Measurements from ENCODE around the gene DNAJC5.
"Not testable (repeated sequence)": the region's sequence is repeated elsewhere in the genome, so short reads cannot be mapped to it uniquely, and the experiment has no call there.

The DNAJC5 gene, protein sequence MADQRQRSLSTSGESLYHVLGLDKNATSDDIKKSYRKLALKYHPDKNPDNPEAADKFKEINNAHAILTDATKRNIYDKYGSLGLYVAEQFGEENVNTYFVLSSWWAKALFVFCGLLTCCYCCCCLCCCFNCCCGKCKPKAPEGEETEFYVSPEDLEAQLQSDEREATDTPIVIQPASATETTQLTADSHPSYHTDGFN

DNA sequence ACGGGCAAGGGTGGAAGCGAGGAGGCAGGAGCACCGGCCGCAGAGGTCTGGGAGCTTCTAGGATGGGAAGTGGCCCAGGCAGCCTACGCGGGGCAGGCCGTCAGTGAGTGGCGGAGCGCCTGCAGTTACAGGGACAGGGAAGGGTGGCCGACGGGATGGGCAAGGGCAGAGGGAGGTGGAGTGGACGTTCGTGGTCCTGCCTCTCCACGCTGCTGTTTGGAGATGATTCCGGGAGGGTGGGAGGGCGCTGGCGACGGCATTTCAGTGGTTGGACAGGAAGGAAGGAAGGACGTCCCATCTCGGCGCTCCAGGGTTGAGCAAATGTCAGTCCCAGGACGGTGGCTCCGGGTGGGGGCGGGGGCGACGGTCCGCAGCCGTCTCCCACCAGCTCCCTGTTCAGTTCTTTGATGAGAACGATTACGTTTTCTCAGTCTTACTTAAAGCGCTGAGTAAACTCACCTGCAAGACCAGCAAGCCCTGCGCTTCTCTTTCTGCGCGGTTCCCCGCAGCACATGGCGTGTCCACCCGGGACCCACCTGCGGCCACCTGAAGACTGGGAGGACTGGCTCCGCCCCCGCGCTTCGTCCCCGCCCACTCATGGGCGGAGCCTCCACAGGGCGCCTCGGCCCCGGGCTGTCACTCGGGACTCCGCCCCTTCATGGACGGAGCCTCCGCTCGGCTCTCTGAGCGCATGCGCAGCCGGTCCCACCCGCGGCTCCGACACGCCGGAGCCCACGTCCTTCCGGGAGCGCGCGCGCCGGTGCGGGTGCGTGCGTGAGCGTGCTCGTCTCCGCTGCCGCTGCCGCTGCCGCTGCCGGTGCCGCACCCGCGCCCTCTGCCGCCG is at the start of gene DNAJC5:
Gene DNAJC5 (plus strand): TSS at position 769 of the 844 bp plus-strand sequence. CDS start 33,220 bp downstream, outside the sequence.
- DNase-seq = peak; percentile 89

DNA sequence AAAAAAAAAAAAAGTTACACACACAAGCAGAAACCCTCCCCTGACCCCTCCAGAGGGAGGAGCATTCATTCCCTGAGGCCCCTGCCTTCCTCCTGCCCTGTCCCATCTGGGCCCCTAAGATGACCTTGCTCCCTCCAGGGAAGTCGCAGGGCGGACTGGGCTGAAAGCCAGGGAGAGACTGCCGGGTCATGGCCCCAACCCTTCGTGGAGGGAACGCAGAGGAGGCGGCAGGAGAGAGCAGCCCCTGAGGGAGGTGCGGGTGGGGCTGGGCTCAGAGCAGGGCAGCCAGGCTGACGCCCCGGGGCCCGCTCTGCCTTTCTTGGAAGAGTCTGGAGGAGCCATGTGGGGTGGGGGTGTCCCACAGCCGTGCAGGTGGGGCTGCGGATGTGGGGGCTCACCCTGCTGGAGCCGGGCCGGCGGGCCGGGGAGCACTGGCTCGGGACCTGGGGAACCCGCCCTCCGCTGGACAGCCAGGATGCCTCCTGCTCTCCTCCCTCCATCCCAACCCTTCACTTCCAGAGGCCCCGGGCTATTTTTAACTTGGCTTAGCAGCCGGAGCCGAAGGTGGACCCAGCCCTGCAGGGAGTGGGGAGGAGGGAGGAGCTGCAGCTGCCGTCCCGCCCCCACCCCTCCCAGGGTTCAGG is 48.7 kb upstream of the DNAJC5 start:
- DNase-seq = no peak

DNA sequence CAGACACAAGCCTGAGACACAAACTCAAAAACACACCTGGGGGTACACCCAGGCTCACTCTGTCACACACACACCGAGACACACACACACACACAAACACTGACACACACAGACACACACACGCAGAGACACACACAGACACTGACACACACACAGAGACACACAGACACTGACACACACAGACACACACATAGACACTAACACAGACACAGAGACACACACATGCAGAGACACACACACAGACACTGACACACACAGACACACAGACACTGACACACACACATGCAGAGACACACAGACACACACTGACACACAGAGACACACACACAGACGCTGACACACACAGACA is 48.1 kb upstream of the DNAJC5 start:
- DNase-seq = no peak

DNA sequence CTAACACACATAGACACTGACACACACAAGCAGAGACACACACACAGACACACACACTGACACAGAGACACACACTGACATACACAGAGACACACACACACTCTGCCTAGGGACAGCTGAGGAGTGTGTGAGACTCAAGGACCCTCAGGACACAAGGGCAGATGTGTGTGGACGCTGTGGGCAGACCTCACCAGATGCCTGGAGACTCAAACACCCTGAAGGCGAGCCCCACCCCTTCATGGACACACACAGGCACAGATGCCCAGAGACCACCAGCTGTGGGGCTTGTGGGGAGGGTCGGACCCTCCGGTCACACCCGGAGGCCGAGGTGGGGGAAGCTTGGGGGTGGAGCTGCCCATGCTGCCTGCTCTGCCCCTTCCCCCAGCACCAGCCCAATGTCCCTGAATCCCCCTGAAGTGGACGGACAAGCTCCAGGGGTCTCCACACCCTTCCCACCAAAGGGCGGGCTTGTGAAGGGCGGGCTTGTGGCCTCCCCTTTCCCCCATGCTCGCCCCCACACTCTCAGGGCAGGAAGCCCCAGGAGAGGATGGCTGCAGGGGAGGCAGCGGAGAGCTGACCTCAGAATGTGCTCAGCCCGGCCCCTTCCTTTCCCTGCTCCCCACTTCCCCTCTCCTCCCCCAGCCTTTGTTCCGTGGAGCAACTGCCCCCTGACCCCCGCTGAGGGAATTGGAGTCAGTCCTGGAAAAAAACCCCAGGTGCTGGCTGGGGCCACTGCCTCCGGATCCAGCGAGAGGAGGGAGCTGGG is 47.5 kb upstream of the DNAJC5 start:
- DNase-seq = no peak

DNA sequence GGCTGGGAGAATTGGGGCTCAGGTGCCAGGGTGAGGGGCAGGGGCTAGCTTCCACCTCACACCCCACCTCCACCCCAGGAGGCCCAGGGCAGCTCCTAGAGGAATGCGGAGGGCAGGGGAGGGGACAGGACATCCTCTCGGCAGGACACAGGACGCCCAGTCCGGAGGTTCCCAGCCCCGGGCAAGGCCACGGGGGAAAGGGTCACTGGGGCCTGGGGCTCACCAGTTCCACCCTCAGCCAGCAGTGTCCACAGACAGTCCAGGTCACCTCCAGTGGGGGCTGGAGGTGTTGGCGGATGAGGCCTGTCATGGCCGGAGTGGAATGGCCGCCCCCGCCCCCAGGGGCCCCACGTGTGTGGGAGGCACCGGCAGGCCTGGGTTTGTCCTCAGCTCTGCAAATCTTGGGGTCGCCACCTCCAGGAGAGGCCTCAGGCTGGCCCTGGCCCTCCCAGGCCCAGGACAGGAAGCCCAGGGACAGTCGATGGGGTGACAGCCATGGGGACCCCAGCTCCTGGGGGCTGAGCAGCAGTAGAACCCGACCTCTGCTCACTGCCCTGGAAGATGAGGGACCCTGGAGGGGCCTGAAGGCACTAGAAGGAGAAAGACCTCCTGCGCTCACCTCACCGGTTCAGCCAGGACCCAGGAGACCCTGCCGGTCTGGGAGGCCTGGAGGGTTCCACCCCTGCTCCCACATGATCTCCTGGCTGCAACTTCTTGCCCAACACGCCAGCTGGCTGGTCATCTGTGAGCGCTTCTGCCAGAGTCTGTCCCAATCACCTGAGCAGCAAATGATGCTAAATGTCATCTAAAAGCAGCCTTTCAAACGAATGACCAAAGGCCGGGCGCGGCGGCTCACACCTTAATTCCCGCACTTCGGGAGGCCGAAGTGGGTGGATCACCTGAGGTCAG is 46.7 kb upstream of the DNAJC5 start:
- no peak for DNase-seq

DNA sequence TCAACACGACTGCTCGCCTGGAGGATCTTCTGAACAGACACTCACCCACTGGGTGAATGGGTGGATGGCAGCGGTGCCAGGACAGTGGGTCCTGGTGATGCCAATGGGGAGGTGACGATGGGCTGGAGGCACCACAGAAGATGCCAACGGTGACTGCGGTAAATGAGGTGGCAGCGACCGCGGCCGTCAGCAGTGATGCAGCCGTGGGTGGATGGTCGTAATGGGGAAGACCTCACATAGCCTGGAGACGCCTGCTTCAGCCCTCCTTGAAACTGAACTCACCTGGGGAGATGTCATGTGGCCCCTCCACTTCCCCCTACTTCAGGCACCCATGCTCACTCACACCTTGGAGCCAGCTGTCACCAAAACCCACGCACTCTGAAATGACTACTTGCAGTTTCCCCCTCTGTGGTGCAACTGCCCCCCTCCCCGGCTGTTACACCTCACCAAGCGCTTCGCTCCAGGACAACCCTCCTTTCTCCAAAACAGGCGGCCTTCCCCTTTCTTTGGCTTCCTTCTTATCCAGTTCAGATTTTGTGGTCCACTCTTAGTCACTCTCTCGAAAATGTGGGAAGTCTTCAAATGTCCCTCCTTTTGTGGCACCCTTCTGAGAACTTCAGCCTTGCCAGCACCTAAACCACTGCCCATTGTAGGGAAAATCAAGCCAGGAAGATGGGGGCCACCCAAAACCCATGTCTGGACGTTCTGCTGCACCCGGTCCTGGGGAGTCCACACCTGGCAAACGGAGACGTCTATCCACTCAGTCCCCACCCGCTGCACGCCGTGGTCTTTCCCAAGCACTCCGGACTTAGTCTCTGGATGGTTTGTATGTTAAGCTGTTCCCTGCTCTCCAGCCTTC is 44.0 kb upstream of the DNAJC5 start:
- DNase-seq = no peak

DNA sequence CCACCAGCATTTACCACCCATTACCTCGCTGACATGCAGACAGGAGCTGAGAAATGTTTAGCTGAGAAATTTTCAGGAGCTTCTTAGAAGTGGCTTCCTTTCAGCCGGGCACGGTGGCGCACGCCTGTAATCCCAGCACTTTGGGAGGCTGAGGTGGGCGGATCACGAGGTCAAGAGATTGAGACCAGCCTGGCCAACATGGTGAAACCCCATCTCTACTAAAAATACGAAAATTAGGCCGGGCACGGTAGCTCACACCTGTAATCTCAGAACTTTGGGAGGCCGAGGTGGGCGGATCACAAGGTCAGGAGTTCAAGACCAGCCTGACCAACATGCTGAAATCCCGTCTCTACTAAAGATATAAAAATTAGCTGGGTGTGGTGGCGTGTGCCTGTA is 43.4 kb upstream of the DNAJC5 start:
- DNase-seq = not testable (repeated sequence)

DNA sequence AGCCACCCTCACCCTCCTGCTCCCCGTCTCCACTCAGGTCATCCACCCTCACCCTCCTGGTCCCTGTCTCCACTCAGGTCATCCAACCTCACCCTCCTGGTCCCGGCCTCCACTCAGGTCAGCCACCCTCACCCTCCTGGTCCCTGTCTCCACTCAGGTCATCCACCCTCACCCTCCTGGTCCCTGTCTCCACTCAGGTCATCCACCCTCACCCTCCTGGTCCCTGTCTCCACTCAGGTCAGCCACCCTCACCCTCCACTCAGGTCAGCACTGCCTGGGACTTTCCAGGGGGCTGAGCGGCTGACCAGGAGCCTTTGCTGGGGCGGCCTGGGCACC is 41.2 kb upstream of the DNAJC5 start:
- not testable (repeated sequence) for DNase-seq

DNA sequence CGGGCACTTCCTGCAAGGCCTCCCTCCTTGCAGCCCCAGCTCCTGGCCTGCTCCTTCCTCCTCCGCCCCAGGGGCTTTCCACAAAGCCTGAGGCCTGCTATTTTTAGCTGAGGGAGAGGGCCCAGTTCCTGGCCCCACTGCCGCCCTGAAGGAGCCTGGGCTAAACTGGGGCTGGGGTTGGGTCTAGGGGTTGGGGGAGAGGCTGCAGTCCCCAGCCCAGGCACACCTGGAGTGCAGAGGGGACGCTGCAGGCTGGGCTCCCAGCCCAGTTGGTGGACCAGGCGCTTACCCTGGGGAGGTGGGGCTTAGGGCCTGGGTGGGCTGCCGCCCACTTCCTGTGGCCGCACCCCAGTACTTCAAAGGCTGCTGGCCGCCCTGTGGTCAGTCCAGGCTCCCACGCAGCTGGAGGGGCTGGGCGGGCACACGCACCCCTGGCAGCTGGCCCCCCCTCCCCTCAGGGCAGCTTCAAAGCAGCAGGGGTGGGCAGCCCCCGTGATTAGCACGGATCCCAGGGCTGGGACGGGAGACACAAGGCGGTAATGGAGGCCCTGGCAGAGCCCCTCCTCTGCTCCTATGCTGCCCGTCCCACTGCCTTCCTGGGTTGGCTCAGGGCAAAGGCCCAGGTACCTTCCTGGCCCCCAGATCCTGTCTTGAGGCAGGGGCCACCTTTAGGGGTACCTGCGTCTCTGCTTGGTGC is 40.7 kb upstream of the DNAJC5 start:
- no peak for DNase-seq

DNA sequence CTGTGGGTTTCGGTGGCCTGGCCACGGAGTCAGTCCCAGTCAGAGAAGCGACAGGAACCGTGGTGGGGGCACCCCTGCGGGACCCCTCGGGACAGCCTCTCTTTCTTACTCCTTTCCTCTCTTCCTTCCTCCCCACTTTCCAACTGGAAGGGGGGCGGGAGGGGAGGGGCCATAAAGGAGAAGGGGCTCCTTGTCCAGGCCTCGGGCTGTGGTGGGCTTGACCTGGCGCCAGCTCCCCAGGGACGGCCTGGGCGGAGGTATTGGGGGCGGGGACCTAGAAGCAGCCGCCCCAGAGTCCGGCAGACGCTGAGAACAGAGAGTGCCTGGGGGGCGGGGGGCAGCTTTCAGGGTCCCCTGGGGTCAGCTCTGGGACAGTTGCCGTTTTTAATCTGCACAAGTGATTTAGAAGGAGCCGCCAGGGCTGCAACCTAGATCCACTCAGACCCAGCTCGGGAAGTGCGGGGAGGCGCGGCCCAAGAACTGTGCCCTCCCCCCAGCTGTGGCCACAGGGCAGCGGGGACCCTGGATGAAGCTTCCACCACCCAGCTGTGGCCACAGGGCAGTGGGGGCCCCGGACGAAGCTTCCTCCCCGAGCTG is 40.1 kb upstream of the DNAJC5 start:
- no peak for DNase-seq

DNA sequence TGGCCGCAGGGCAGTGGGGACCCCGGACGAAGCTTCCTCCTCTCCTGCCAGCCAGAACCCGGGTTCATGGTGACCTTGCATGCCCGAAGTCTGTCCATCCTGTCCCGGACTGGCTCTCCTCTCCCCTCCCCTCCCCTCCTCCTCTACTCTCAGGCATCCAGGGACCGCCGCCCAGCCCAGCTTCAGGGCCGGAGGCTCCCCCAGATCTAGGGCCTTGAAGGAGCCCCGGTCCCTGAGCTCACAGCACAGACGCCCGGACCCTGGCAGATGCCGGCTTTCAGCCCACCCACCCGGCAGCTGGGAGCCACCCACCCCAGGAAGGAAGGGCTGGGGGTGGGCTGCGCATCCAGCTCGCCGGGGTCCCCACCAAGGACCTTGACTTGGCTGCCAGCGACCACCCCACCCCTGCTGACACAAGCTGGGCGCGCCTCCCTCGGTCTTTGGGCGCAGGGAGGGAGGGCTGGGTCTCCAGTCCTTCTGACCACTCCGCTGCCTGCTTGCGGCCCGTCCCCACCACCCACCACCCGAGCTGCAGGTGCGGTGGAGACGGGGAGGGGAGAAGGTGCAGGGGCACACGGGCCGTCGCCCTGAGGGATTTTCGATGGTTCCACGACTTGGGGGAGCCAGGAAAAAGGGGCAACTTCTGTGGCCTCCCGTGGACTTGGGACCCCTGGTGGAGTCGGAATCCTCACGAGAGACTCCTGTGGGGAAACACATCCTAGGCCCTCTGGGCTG is 39.4 kb upstream of the DNAJC5 start:
- DNase-seq = no peak

DNA sequence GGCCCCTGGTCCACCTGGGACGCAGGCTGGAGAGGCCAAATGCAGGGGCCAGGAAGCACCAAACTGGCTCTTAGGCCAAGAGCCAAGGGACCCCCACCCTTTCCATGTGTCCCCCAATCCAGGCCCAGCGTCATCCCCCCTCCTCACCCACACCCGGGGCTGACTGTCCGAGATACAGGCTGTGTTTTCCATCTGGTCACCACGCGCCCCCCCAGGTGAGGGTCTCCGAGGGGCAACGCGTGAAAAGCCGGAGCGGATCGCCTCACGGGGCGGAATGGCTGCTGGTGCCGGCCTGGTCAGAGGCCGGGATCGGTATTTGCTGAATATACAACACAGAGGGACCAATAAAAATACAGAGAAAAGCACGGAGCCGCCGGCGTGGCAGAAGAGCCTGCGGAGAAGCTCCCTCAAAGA is 38.8 kb upstream of the DNAJC5 start:
- DNase-seq = no peak

DNA sequence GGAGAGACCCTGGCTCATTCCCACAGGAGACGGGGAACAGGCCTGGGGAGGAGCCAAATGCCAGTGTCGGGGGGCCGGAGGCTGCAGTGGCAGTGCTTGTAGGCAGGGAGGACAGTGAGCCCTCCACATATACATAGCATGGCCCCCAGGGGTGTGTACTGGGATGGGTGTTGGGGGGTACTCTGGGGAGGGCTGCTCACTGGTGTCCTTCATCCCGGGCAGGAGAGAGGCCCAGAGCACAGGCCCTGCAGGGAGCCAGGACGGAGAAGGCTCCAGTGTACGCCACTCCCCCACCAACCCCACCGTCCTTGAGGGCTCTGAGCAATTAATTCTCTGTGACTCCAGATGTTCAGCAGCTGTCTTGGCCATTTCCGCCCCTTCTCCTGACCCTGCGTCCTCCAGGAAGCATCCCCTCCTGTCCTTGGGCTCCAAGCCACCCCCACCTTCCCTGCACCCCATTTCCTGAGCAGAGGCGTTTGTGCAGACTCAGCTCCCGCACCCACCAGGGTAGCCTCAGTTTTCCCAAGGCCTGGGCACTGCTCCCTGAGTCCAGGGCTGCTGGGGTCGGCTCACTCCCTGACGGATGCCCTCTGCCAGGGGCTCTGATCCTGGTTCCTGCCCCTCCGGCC is 37.0 kb upstream of the DNAJC5 start:
- DNase-seq = no peak

DNA sequence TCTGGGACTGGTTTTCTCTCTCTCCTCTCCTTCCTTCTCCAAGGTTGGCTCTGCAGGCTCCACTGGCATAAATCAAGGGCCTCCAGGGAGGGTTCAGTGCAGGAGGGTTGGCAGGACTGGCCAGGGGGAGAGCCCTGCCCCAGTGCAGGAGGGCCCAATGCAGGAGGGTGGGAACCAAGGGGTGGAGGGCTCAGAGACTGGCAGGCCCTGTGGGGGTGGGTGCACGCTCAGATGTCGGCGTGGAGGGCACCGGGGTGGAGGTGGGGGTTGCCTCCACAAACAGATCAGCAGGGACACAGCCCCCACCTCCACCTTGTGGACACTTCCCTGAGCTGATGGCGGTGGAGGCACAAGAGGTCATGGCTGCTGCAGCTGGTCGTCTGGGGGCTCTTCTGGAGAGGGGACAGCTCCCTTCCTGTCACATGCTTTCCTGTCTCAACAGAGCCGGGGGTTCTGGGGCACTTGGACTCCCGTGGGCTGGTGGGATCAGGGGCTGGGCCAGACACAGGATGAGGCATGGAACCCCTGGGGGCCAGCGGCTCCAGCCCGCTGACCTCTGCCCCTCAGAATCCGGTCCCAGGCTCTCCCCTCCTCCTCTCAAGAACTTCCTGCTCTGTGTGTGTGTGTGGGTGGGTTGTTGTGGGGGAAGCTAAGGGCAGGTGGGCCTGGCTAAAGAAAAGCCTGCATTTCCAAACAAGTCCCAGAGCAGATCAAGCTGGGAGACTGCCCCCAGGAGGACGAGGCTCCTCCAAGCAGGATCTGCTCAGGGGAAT is 36.3 kb upstream of the DNAJC5 start:
- no peak for DNase-seq

DNA sequence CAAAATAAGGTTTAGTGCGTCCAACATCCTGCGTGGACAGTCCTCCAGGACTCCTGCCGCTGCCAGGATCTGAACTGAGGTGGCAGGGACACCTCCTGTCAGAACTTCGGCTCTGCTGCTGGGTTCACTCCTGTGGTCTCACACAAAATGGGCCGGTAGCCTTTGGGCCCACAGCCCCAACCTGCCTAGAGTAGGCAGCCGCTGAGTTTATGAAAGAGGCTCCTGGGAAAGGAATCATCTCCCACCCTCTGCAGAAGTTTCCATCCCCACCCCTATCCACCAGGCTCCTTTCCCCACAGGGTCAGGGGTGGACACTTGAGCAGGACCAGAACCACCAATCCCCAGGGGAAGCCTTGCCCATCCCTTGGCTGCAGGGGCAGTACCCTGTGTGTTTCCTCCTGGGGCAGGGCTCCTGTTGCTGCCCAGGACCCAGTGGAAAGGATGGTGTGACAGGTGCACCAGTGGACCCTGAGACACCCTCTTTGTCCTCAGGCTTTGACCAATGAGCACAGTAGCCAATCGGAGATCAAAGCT is 35.7 kb upstream of the DNAJC5 start:
- DNase-seq = no peak

DNA sequence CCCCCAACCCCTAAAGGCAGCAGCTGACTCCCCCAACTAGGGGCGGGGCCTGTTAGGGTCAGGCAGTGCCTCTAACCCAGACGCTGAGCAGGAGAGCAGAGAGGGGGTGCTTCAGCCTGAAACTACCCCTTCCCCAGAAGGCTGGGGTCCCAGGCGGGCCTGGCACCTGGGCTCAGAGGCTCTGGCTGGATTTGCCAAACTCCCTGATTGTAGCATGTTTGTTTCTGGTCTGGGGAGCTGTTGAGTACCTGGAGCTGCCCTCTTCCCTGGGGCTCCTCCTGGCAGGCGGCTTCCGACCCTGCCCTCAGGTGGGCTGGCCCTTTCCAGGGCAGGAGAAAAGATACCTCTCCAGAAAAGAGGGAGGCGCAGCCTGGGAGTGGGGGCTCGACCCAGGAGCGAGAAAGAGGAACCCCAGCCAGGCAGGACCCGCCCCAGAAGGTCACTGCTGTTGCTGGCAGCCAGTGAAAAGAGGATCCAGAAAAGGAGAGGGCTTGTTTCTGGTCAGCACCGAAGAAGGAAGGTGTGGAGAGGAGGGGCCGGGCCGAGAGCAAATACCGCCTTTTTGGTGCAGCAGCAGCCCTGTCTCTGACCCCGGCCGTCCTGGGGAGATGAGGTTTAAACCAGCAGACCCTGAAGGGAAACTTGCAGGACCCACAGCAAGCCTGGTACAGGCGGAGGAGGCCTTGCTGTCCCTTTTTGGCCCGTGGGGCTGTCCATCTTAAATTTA is 34.4 kb upstream of the DNAJC5 start:
- DNase-seq = no peak

DNA sequence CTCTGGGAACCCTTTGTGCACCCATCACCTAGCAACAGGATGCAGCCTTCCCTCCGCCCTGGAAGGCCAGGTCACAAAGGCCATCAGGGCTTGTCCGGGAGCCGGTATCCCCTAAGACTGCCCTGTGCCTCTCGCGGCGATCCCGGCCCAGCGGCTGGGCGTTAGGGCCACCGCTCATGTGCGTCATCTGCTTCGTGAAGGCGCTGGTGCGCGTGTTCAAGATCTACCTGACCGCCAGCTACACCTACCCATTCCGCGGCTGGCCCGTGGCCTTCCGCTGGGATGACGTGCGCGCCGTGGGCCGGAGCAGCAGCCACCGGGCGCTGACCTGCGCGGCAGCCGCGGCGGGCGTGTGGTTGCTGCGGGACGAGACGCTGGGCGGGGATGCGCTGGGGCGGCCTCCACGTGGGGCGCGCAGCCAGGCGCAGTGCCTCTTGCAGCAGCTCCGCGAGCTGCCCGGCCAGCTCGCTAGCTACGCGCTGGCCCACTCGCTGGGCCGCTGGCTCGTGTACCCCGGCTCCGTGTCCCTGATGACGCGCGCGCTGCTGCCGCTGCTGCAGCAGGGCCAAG is 33.5 kb upstream of the DNAJC5 start, which contains the start of gene ABHD16B:
Gene ABHD16B (plus strand): TSS at position 134 of the 570 bp plus-strand sequence. CDS start 43 bp downstream, at position 177.
- no peak for DNase-seq
